HUES6 (cell line): ENCODE measurements around the gene TSGA10.
"Not testable (repeated sequence)": the region's sequence is repeated elsewhere in the genome, so short reads cannot be mapped to it uniquely, and the experiment has no call there.

ENCODE experiments used
- H3K27ac ChIP-seq: 2 replicates; pipeline ENCODE4 v1.7.0; 2013; ENCODE audit warnings: low read depth, mild to moderate bottlenecking, low read length, inconsistent platforms
- H3K27me3 ChIP-seq: 2 replicates; pipeline ENCODE4 v1.6.1; 2013; ENCODE audit warnings: low read length; ENCODE audit not compliant: control insufficient read depth, insufficient read depth
- H3K36me3 ChIP-seq: 2 replicates; pipeline ENCODE4 v1.6.1; 2013; ENCODE audit warnings: low read length; ENCODE audit not compliant: control insufficient read depth, insufficient read depth
- H3K4me1 ChIP-seq: 2 replicates; pipeline ENCODE4 v1.6.1; 2013; ENCODE audit warnings: low read length; ENCODE audit not compliant: control insufficient read depth, insufficient read depth
- H3K4me3 ChIP-seq: 2 replicates; pipeline ENCODE4 v1.5.1; 2013; ENCODE audit warnings: low read depth, low read length
- H3K9ac ChIP-seq: one replicate; pipeline ENCODE4 v1.6.1; 2013; ENCODE audit warnings: mild to moderate bottlenecking, low read length
- H3K9me3 ChIP-seq: 2 replicates; pipeline ENCODE4 v1.6.1; 2013; ENCODE audit warnings: low read depth, low read length; ENCODE audit not compliant: control insufficient read depth, insufficient read depth

The TSGA10 gene

DNA sequence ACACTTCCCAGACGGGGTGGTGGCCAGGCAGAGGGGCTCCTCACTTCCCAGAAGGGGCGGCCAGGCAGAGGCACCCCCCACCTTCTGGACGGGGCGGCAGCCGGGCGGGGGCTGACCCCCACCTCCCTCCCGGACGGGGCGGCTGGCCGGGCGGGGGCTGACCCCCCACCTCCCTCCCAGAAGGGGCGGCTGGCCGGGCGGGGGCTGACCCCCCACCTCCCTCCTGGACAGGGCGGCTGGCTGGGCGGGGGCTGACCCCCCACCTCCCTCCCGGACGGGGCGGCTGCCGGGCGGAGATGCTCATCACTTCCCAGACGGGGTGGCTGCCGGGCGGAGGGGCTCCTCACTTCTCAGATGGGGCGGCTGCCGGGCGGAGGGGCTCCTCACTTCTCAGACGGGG, 166.0 kb downstream of the TSGA10 start:
- H3K4me1 ChIP-seq, H3K27ac ChIP-seq, H3K9me3 ChIP-seq, H3K36me3 ChIP-seq, H3K27me3 ChIP-seq, H3K4me3 ChIP-seq, H3K9ac ChIP-seq: not testable (repeated sequence)

DNA sequence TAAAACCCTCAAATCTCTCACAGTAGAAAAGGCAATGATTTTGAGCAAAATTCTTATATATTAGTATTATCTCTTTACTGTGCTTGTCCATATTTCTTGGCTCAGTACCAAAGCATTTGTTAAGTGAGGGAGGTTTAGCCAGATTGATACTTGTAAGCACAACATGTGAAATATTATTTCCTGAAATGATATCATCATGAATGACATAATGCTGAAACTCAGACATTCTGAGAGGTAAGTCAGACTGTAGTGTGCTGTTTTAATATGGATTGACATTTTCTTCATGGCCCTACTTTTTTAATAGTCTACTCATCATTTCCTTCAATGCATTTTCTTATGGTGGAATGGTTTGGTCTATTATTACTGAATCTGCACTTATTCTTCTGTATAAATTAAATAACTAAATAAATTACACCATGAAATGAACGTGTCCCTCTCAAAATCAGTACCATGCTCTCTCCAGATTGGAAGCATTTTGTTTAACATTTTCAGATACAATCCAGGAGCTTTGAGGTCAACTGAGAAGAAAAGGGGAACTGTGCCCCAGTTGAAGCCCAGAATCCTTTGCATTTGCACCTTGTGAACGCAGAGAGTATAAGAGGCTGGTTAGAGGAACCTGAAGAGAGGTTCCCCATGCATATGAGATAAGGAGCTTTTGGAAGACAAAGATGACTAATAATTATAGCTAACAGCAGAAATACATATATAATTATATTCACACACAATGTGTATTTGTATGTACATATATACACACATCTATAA, 168.7 kb downstream of the TSGA10 start:
- H3K27ac ChIP-seq = no peak overlapping the region
- H3K9ac ChIP-seq = no peak overlapping the region
- H3K36me3 ChIP-seq = no peaks in the 10 kb centered on the region
- H3K27me3 ChIP-seq = no peaks in the 10 kb centered on the region
- no peak overlapping the region for H3K4me3 ChIP-seq
- no peaks in the 10 kb centered on the region for H3K4me1 ChIP-seq
- H3K9me3 ChIP-seq = no peaks in the 10 kb centered on the region

DNA sequence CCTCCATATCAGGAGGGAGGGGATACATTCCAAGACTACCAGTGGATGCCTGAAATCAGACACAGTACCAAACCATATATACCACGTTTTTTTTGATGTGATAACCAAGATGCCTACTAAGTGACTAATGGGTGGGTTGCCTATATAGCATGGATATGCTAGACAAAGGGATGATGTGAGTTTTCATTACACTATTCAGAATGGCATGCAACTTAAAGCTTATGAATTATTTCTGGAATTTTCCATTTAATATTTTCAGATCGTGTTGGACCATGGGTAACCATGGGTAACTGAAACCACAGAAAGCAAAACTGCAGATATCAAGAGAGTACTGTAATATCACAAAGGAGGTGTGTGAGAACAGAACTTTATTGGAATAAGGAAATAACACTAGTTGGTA, 179.1 kb downstream of the TSGA10 start:
- Histone ChIP-seq H3K4me1 (no peaks in the 10 kb centered on the region), H3K27ac (no peak overlapping the region), H3K36me3 (no peaks in the 10 kb centered on the region), H3K9me3 (peaks cover 12% of the 10 kb centered on the region), H3K4me3 (no peak overlapping the region), H3K9ac (no peak overlapping the region), H3K27me3 (no peaks in the 10 kb centered on the region)

DNA sequence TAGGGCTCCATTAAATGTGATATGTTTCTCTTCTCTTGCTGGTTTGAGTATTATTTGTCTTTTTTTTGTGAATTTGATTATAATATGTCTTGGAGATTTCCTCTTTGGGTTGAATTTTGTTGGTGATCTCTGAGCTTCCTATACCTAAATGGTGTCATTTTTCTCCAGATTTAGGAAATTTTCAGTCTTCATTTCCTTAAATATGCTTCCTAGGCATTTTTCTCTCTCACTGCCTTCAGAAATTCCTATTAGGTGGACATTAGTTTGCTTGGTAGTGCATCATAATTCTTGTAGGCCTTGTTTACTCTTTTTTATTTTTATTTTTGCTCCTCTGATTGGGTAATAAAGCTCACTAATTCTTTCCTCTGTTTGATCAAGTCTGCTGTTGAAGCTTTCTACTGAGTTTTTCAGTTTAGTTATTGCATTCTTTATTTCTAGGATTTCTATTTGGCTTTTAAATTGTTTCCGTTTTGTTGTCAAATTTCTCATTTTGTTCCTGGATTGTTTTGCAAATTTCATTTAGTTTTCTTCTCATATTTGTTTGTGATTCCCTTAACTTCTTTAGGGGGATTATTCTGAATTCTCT, 182.1 kb downstream of the TSGA10 start:
- no peaks in the 10 kb centered on the region for H3K4me1 ChIP-seq
- no peaks in the 10 kb centered on the region for H3K36me3 ChIP-seq
- peaks cover 14% of the 10 kb centered on the region for H3K9me3 ChIP-seq
- H3K27ac ChIP-seq = no peak overlapping the region
- H3K4me3 ChIP-seq = no peak overlapping the region
- H3K9ac ChIP-seq = no peak overlapping the region
- no peaks in the 10 kb centered on the region for H3K27me3 ChIP-seq

DNA sequence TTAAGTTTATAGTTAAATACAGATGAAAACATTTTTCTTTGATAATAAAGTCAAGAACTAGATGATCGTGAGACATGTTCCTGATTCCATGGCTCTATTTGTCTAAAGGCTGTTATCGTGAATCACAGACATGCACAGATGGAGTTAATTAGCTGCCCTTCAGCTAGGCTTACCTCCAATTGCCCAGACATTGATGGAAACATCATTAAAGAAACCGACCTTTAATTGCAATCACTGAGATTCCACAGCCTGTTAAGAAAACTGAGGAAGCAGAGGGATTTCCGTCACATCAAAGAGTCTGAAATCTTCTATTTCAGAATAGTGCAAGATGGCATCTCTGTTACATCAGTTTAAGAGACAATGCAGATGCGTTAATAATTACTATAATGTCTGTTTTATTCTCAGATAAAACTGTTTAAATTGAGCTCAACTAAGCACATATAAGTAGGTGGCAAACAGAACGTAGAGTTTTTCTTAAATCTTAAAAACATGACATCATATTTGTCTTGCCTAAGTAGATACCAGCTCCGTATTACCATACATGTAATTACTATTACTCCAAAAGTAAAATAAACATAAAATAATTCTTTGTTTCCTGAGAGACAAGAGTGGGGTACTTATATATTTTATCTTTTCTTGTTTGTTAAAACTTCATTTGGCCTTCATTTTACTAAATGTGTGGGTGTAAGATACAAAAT, 194.8 kb downstream of the TSGA10 start:
- no peak overlapping the region for H3K27ac ChIP-seq
- no peak overlapping the region for H3K4me3 ChIP-seq
- H3K4me1 ChIP-seq = no peaks in the 10 kb centered on the region
- H3K9ac ChIP-seq = no peak overlapping the region
- H3K27me3 ChIP-seq = no peaks in the 10 kb centered on the region
- no peaks in the 10 kb centered on the region for H3K36me3 ChIP-seq
- H3K9me3 ChIP-seq = no peaks in the 10 kb centered on the region

DNA sequence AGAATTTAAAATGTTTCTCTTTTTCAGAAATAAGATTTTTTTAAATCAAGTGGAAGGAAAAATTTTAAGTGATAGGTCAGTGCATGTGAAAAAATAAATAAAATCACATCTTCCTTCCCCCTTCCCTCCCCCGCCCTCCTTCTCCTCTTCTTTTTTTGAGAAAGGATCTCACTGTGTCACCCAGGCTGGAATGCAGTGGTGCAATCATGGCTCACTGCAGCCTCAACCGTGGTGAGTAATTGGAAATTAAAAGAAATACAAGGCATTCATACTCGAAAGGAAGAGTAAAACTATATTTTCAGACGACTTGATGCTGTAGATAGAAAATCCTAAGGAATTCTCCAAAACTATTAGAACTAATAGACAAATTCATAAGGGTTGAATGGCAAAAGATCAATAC, 201.8 kb downstream of the TSGA10 start:
- H3K36me3 ChIP-seq = no peaks in the 10 kb centered on the region
- no peaks in the 10 kb centered on the region for H3K9me3 ChIP-seq
- no peak overlapping the region for H3K4me3 ChIP-seq
- H3K4me1 ChIP-seq = no peaks in the 10 kb centered on the region
- no peak overlapping the region for H3K9ac ChIP-seq
- no peaks in the 10 kb centered on the region for H3K27me3 ChIP-seq
- no peak overlapping the region for H3K27ac ChIP-seq

DNA sequence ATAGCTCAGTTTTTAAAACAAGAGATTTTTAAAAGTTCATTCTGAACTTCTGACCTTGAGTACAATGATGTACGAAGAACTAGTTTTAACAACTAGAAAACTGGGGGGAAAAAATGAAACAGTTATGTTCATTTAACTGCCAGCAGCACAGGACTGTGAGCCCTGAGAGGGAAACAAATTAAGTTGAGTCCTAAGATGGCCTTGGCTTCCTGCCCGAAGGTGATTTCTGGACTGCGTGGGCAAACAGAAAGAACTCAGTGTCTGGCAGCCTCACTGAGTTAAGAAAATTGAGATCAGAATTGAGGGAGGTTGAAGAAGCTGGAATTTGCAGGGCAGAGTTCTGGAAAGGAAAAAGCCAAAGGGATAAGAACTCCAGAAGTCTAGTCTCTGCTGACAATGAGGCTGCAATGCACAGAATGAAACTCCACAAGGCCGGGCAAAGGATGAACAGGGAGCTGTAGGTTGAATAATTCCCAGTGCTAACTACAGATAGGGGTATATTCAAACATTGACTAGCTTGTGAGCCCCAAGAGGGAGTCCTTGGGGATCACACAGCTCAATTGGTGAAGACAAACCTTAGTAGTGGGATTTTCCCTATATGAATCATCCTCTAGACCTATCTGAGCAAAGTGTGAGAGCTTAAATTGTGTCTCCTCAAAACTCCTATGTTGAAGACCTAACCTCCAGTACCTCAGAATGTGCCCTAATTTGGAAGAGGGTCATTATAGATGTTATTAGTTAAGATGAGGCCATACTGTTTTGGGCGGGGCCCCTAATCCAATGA, 205.6 kb downstream of the TSGA10 start:
- no peak overlapping the region for H3K27ac ChIP-seq
- H3K9me3 ChIP-seq = no peaks in the 10 kb centered on the region
- no peak overlapping the region for H3K9ac ChIP-seq
- no peaks in the 10 kb centered on the region for H3K27me3 ChIP-seq
- H3K4me3 ChIP-seq = no peak overlapping the region
- H3K36me3 ChIP-seq = no peaks in the 10 kb centered on the region
- no peaks in the 10 kb centered on the region for H3K4me1 ChIP-seq

DNA sequence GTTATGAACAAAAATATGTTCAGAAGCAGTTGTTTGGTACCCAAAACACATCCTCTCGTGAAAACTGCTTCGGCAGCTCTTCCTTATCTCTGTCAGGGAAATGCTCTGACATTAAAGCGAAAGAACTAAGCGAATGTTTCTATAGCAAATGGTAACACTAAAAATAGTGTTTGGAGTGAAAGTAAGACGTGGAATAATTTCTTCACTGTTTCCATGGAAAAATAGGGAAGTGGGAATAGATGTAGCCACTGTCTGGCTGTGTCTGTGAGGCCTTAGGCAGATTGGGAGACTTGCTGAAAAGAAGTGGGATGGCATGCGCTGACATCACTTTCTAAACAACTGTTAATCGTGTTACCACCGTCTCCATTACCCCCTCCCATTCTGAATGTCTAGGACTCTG, 207.2 kb downstream of the TSGA10 start:
- H3K27me3 ChIP-seq = no peaks in the 10 kb centered on the region
- no peak overlapping the region for H3K27ac ChIP-seq
- H3K4me3 ChIP-seq = no peak overlapping the region
- no peak overlapping the region for H3K9ac ChIP-seq
- H3K9me3 ChIP-seq = no peaks in the 10 kb centered on the region
- H3K4me1 ChIP-seq = no peaks in the 10 kb centered on the region
- no peaks in the 10 kb centered on the region for H3K36me3 ChIP-seq
